DMS153 treated with DMSO at 0.1 percent for 48 hours (cell line): ENCODE data around the gene PRIM2.
"Not testable (repeated sequence)": the region's sequence is repeated elsewhere in the genome, so short reads cannot be mapped to it uniquely, and the experiment has no call there.

Source experiments
- DNase-seq: peaks from one replicate; lab custom pipeline; 2025; ENCODE audit not compliant: unreplicated experiment; lab: John Stamatoyannopoulos, UW

The PRIM2 gene

DNA sequence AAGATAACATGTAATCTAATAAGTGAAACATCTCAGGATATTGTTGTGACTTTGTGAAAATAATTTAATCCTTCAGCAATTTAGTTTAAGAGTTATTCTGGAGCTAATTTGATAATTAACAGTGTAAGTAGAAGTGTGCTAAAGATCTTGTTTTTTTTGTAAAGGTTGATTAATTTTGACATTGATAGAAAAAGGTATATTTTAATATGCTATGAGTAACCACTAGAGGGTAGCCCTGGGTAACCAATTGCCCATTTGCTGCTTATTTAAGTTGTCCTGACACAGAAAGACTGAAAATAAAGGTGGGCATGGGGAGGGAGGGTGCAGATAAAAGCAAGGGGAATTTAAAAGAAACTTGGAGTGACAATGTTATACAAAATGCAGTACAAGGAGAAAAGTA is 262.1 kb downstream of the PRIM2 start:
- DNase-seq: not testable (repeated sequence)

GRCh38 chr6:57581586-57581985 is 264.2 kb downstream of the PRIM2 start:
- DNase-seq: not testable (repeated sequence)

DNA sequence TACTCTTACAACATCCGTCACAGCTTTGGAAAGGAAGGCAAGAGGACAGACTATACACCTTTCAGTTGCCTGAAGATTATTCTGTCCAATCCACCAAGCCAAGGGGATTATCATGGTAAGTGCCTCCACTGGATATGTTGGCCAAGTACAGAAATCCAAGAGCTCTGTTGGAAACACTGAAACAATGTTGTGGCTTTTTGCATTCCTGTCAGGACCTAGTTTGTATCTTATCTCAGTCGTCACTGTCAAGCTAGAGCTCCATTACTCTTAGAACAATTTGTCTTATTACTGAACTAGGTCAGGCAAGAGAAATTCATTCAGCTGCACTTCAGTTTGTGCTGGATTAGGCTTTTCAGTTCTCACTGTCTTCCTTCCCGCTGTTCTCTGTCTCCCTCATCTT is 283.7 kb downstream of the PRIM2 start:
- not testable (repeated sequence) for DNase-seq

- not testable (repeated sequence) for DNase-seq
Observed at GRCh38 chr6:57605303-57605702, 287.9 kb downstream of the PRIM2 start.

DNA sequence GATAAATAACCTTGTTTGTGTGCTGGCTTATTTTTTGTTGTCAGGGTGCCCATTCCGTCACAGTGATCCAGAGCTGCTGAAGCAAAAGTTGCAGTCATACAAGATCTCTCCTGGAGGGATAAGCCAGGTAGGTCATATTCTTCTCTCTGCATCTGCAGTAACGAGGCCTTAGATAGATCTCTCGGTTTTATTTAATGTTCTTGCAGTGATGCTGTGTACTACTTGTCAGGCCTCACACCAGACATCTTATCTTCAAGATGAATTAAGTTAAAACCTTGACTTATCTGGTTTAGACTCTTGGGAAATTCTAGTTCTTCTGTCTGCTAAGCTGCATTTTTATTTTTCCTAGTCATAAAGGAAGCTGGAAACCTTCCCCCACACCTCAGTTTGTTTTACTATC is 288.9 kb downstream of the PRIM2 start:
- not testable (repeated sequence) for DNase-seq

DNA sequence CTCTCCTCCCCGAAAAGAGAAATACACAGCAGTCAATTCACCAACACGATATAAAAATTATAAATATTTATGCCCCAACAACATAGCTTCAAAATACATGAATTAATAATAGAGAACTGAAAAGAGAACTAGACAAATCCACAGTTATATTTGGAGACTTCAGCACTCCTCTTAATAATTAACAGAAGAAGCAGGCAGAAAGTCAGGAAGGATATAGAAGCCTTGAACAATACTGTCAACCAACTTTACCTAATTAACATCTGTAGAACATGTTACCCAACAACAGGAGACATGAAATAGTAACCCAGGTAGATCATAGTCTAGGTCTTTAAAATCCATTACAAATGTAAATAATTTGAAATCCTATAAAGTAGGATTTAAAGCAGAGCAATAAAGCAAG is 293.2 kb downstream of the PRIM2 start:
- not testable (repeated sequence) for DNase-seq

GRCh38 chr6:57618959-57619358 is 301.5 kb downstream of the PRIM2 start:
- not testable (repeated sequence) for DNase-seq

GRCh38 chr6:57631773-57632172 is 314.3 kb downstream of the PRIM2 start:
- not testable (repeated sequence) for DNase-seq

DNA sequence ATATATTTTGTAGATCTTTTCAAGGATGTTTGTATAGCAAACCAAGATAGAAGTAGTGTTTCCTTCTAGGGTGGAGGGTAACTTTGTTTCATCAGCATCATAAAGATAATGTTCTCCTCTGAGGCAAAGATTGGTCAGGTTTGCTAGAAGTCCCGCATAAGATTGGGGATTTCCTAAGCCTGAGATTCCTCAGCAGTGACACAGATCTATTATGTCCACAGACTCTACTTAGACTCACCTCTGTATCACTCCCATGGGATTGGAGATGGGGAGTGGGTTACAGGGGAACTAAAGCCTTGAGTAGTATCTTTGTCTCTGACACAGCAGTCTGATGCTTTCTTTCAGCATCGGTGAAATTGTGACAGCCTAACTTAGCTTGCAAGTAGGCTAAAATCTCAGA is 341.1 kb downstream of the PRIM2 start:
- DNase-seq: not testable (repeated sequence)

DNA sequence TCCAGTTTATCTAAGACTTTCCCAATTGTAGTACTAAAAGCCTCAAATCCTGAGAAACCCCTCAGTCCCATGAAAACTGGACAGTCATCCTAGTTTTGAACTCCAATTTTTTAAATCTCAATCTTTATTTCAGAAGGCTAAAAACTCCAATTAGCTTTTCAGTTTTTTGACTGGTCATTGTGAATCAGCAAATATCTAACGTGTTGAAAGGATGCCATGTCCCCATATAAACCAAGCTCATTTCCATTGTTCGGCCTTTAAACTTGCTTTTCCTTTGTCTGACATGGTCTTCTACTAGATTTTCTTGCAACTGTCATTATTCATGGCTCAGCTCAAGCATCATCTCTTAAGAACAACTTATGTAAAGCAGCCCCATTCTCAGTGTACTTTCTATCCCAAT is 342.4 kb downstream of the PRIM2 start:
- not testable (repeated sequence) for DNase-seq

GRCh38 chr6:57660940-57661339 is 343.5 kb downstream of the PRIM2 start:
- not testable (repeated sequence) for DNase-seq

DNA sequence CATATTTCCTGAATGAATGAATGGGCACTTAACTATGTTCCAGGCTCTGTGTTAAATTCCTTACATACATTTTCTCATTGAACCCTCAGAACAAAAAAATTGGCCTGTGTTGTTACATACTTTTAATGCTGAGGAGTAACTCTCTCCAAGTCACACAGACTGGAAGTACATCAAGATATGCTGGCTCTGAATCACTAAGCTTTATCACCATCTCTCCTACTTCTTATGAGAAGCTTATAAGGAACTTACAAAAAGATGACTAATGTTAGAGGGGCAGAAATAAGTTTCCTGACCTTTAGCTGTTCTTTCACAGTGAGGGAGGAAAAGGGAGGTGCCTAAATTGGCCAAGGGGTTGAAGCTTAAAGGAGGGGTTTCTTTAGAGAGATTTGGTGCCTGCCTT is 350.7 kb downstream of the PRIM2 start:
- DNase-seq: not testable (repeated sequence)

DNA sequence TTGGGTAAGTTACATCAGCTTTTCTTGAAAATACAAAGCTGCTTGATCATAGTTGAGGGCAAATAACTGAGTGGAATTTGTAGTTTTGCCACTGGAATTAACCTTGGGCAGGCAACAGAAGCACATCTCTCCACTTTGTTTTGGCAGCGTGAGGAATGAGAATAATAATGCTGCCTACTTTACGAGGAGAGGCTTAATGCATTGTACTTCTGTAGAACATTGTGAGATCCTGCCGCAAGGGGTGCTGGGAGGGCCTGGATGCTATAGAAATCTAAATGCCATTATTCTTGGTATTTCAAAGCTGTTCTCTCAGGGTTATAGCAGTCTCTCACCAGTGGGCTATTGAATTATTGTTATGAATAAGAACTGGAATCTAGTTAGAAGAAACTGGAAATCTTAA is 353.8 kb downstream of the PRIM2 start:
- not testable (repeated sequence) for DNase-seq

DNA sequence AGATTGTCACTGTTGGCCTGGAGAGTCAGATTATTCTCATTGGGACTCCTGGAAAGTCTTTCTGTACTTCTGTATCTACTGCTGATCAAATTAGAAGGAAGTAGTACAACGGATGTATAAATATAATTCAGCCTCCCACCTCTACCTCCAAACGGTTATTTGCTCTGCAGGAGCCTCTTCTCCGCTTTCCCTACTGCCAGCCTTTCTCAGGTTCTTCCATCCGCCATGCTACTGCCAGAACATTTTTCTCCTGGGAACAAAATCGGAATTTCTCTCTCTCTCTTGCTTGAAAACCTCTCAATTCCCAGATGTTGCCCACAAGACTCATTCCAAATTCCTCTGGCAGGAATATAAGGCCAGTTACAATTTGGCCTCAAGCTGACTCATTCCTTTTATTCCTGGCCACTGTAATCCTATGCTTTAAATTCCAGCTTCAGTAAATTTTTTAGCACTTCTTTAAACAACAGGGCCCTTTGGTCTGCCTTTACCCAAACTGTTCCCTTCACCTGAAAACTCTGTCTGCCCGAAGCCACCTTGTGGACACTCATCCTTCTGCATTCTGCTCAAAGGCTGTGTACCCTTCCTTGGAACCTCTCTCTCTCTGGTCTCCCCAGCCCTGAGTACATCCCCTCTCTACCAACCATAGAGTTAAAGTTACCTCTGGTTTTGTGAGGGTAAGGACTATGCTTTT is 354.7 kb downstream of the PRIM2 start:
- not testable (repeated sequence) for DNase-seq

- DNase-seq: not testable (repeated sequence)
Observed at GRCh38 chr6:57673281-57673680, 355.9 kb downstream of the PRIM2 start.

DNA sequence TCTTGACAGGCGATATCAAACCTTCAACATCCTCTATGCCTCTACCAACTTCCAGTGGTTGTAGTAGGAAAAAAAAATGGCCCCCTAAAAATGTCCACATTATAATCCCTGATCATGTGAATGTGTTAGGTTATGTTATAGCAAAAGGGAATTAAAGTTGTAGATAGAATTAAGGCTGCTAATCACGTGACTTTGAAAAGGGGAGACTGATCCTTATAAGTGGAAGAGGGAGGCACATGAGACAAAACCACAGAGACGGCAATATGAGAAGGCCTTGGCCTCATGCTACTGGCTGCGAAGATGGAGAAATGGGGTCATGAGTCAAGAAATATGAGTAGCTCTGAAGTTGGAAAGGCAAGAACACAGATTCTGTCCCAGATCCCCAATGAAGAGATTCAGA is 358.0 kb downstream of the PRIM2 start:
- DNase-seq: not testable (repeated sequence)

- not testable (repeated sequence) for DNase-seq
Observed at GRCh38 chr6:57696382-57696781, 379.0 kb downstream of the PRIM2 start.
